Neutrophil (primary cell): ENCODE data around the gene SPRYD3.

Experiments used
- H3K27ac ChIP-seq: fragments of 200-600 bp; sonication (generic); 2 replicates; pipeline ENCODE4 v1.5.1; 2016; ENCODE audit warnings: mild to moderate bottlenecking, moderate library complexity
- H3K27me3 ChIP-seq: fragments of 200-600 bp; sonication (generic); 2 replicates; pipeline ENCODE4 v1.6.0; 2016; ENCODE audit warnings: mild to moderate bottlenecking
- H3K36me3 ChIP-seq: fragments of 200-600 bp; sonication (generic); 2 replicates; pipeline ENCODE4 v1.5.1; 2017
- H3K4me1 ChIP-seq, 2 experiments: fragments of 200-600 bp in 1 of 2; sonication (generic) in 1 of 2; 1 replicate in 1 of 2; 2 replicates in 1 of 2; pipeline versions ENCODE4 v1.5.1 to v1.6.1; 2013 to 2016; ENCODE audit warnings: low read depth in 1 of 2, low read length in 1 of 2, mild to moderate bottlenecking in 1 of 2, moderate library complexity in 1 of 2; ENCODE audit not compliant: control insufficient read depth in 1 of 2, insufficient read depth in 1 of 2
- H3K4me3 ChIP-seq, 2 experiments: fragments of 200-600 bp in 1 of 2; sonication (generic) in 1 of 2; 1 replicate in 1 of 2; 2 replicates in 1 of 2; pipeline ENCODE4 v1.5.1; 2013 to 2016; ENCODE audit warnings: low read depth in 1 of 2, low read length in 1 of 2, mild to moderate bottlenecking in 1 of 2, moderate library complexity in 1 of 2
- H3K9me3 ChIP-seq: fragments of 200-600 bp; sonication (generic); 2 replicates; pipeline ENCODE4 v1.5.1; 2016
- CTCF ChIP-seq: fragments of 200-600 bp; sonication (generic); IDR thresholded peaks from 2 replicates; pipeline ENCODE4 v1.5.1; 2016; ENCODE audit warnings: antibody characterized with exemption

SPRYD3 gene

GRCh38 chr12:53120685-53121525 is 41.7 kb upstream of the SPRYD3 start:
- TF ChIP-seq CTCF = no peak
- no peak overlapping the region for H3K4me3 ChIP-seq
- no peaks in the 10 kb centered on the region for H3K27me3 ChIP-seq
- no peaks in the 10 kb centered on the region for H3K4me1 ChIP-seq
- H3K27ac ChIP-seq = no peak overlapping the region
- no peaks in the 10 kb centered on the region for H3K36me3 ChIP-seq
- no peaks in the 10 kb centered on the region for H3K9me3 ChIP-seq

- no peak overlapping the region for H3K4me3 ChIP-seq
- H3K27me3 ChIP-seq = no peaks in the 10 kb centered on the region
- no peak overlapping the region for H3K27ac ChIP-seq
- no peaks in the 10 kb centered on the region for H3K9me3 ChIP-seq
- H3K36me3 ChIP-seq = no peaks in the 10 kb centered on the region
- no peak for TF ChIP-seq CTCF
- no peaks in the 10 kb centered on the region for H3K4me1 ChIP-seq
Observed at GRCh38 chr12:53118751-53119300, 39.6 kb upstream of the SPRYD3 start.

- no peak for TF ChIP-seq CTCF
- no peaks in the 10 kb centered on the region for H3K4me1 ChIP-seq
Observed at GRCh38 chr12:53115891-53116648, 36.9 kb upstream of the SPRYD3 start.

GRCh38 chr12:53115112-53115890 is 36.1 kb upstream of the SPRYD3 start:
- no peaks in the 10 kb centered on the region for H3K27me3 ChIP-seq
- no peaks in the 10 kb centered on the region for H3K4me1 ChIP-seq
- H3K36me3 ChIP-seq = no peaks in the 10 kb centered on the region
- TF ChIP-seq CTCF = no peak
- no peaks in the 10 kb centered on the region for H3K9me3 ChIP-seq
- H3K27ac ChIP-seq = no peak overlapping the region
- no peak overlapping the region for H3K4me3 ChIP-seq

More at GRCh38 chr12:53115891-53116648, 36.9 kb upstream of the SPRYD3 start:
- no peaks in the 10 kb centered on the region for H3K9me3 ChIP-seq
- H3K27me3 ChIP-seq = no peaks in the 10 kb centered on the region
- no peak overlapping the region for H3K4me3 ChIP-seq
- no peaks in the 10 kb centered on the region for H3K36me3 ChIP-seq
- H3K27ac ChIP-seq = no peak overlapping the region

GRCh38 chr12:53113951-53114350 is 34.8 kb upstream of the SPRYD3 start:
- Histone ChIP-seq H3K27ac (no peak overlapping the region), H3K27me3 (no peaks in the 10 kb centered on the region), H3K36me3 (no peaks in the 10 kb centered on the region), H3K4me3 (no peak overlapping the region), H3K9me3 (no peaks in the 10 kb centered on the region), H3K4me1 (no peaks in the 10 kb centered on the region)
- TF ChIP-seq CTCF = no peak
